HG02870 (cell line): ENCODE measurements around the gene CSNK2A3.

Source experiments
- ATAC-seq: cut with Tn5 transposase; IDR thresholded peaks from one replicate; pipeline ENCODE4 v1.9.1; 2021; ENCODE audit warnings: mild to moderate bottlenecking, moderate library complexity; ENCODE audit not compliant: unreplicated experiment

CSNK2A3 gene

DNA sequence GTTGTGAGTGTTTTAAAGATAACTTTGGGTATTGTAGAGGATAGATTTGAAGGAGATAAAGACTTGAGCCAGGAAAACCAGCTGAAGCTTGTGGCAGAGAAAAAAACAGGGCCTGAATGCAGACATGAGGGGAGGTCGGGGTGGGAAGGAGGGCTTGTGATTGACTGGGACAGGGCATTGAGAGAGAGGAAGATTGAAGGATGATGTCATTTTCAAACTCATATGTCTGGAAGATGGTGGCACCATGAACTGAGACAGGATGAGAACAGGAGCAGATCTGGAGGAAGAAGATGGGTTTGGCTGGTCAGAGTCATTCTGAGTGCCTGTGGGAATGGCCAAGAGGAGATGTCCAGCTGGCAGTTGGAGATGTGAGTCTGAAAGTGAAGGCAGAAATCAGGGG, 14.7 kb downstream of the CSNK2A3 start:
- no peak for ATAC-seq

DNA sequence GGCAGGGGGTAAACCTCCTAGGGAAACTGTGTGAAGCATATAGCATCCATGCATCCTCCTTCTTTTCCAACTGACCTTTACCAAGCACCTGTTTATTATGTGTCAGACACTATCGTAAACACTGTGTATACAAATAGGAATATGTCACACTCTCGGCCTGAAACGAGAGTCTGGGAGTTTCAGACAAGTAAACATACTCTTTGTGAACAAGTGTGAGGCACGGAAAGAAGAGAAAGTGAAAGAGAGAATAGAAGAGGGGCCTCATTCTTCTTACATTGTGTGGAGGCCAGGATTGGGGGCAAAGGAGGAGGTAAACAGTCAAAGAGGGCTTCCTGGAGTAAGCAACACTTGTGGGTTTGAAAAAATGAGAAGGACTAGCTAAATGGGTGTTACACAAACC, 16.4 kb downstream of the CSNK2A3 start:
- ATAC-seq = no peak

DNA sequence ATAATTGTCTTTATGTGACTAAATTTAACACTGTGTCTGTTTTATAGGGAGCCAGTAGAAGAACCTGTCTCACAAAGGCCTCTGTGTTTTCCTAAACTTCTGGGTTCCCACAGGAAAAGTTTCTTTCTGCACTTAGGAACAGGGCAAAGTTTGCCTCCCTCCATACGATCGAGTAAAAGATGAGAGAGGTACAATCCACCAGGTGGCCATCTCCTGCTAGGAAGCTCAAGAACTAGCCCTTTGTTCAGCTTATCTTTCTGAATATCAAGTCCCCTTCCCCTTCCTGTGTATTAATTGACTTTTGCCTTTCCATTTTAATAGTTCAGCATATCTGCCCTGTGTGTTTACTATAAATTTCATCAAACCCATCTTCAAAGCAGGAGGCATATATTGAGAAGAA, 18.0 kb downstream of the CSNK2A3 start:
- no peak for ATAC-seq

DNA sequence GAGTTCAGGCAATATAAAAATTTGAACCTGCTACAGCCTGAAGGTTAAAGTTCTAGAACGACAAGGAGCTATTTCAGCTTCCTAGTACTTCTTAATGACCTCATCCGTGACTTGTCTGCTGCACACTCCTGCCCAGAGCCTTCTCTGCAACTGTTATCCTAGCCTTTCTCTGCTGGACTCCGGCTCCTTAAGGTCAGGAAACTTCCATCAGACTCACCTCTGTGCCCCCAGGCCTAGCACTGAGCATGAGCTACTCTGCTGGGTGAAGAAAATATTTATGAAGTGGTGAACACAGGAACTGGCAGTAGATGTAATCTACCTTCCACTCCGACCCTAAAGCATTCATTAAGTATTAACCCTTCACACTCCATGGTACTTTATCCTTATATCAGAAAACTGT, 18.4 kb downstream of the CSNK2A3 start:
- no peak for ATAC-seq

DNA sequence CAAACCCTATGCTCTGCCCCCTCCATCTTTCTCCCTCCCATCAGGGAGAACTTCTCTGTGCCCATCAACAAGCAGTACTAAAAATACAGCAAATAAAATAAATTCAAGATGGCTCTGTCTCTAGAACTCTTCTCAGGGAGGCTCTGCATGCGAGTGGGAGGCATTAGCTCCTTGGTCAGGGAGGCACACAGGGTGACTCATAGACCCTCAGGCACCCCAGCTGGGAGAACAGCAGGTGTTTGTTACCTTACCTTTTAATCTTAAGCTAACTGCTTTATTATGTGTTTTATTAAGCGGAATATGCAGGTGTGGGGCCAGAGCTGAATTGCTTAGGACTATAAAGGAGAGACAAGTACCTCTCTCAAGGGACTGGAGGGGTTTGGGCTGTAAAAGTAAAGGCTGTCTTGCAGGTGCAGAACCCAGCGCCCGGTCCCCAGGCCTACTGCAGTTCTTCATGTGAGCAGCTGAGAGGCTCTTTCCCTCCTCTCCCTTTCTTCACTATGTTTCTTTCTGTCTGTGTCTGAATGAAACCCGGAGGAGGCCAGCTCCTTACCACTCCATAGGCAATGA, 20.8 kb downstream of the CSNK2A3 start:
- ATAC-seq = no peak

DNA sequence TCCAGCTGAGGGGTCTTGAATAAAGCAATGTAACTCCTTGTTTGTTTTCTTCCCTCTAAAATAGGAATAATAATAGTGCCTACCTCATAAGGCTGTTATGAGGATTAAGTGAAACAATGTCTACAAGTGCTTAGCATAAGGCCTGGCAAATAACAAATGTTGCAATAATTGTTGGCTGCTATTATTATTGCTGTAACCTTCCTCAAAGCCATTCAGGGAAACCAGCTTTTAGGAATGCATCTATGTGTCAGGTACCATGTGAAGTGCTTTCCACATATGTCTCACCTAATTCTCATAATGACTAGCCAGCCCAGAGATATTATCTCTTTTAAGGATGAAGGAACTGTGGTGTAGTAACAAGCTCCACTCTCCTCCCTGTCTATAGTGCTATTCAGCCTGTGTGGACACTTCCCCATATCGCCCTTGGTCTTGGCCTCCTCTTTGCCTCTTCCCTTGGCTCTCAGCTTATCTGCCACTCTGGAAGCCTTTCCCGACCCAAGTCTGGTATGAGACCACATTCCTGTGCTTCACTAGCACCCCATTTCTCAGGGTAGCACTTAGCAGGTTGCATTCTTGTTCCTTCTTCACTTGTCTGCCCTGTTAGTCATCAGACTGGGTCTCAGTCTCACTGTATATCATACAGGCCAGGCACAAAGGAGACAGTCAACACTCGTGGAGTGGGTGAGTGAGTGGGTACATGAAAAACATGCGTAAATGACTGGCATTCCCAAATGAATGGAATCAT, 23.8 kb downstream of the CSNK2A3 start:
- no peak for ATAC-seq

DNA sequence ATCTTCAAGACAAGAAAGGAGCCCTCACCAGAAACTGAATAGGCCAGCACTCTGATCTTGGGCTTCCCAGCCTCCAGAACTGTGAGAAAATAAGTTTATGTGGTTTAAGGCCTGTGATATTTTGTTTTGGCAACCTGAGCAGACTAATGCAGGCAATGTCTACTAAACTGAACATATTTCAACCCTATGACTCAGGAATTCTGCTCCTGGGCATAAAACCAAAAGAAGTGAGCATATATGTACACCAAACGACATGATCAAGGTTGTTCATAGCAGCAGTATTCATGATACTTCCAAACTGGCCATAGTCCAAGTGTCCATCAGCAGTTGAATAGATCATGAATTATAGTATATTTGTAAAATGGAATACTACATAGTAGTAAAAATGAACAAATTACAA, 29.0 kb downstream of the CSNK2A3 start:
- ATAC-seq = no peak

DNA sequence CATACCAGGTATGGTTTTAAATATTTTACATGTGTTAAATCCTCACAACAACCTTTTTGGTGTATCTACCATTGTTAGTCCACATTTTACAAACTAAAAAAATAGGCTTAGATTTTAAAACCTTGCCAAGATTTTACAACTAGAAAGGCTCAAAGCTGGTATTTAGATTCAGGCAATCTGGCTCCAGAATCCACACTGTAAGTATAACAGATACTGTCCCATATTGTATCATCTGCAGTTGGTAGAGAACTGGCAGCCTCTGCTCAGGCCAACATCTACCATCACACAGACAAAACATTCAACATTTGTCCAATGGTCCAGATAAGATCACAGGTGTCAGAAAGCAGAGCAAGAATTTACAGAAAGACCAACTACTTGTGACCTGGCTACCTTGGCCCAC, 30.9 kb downstream of the CSNK2A3 start:
- ATAC-seq = no peak

DNA sequence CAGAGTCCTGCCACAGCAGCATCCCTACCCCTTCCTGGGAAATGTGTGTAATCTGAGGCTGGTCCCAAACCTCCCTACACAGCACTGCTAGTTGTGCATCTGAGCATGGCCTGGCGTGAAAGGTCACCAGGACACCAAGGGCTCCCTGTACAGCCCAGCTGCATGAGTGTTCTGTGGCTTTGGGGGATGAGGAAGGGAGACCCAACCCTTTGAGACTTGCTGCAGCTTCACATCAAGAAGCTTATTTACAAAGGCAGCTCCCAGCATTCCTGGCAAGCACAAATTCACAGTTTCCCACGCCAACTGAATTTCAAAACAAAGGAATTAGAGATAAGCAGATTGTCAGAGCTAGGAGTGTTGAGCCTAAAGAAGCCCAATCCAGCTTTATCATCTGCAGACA, 32.2 kb downstream of the CSNK2A3 start:
- ATAC-seq = no peak

DNA sequence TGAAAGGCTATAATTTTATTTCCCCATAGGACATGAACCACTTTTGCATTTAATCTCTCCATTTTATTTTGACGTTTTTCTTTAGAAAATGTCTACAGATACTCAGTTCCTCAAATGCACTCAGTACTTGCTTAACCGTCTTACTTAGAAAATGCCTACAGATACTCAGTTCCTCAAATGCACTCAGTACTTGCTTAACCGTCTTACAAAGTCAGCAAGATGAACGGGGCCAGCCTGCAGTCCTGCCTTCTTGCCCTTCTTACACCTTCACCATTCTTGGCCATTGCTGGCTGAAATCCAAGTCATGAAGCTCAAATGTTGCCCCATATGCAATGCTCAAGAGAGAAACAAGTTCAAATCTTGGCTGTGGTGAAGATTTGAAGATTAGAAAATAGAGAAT, 34.1 kb downstream of the CSNK2A3 start:
- peak; percentile 84 for ATAC-seq

DNA sequence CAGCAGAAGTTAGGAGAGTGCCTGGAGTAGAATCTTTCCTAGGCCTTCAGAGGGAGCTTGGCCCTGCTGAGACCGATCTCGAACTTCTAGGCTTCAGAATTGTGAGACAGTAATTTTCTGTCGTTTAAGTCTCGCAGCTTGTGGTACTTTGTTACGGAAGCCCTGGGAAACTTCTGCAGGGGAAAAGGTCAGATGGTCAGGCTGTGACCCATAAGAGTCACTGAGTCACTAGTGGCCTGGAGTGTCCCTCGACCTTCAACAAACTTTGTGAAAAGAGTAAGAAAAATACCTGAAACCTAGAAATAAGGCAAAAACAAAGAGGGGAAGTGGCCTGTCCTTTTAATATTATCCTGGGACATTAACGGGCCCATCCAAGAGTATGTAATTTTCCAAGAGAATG, 34.6 kb downstream of the CSNK2A3 start:
- ATAC-seq = no peak

DNA sequence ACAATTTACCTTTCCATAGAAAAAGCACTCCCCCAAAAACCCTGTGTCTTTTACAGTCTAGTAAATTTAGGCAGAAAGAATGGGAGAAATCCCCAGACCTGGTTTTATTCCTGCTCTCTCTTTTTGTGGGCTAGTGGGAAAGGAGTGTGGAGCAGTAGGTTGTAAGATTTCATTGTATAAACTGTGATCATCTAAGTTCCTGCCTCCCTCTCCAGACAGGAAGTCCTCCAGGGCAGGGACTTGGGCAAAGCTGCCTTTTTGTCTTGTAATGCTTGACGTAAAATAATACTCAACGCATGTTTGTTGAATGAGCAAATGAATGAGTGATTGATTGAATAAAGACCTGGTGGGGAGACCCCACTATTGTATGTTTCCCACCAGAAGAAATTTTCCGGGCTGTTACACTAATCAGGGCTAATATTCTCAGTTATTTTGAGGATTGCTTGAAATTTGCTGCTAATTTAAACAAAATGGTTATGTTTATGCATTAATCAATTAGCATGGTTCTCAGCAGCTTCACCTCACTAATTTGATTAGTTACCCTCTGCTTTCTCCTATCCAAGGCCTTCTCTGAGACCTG, 36.3 kb downstream of the CSNK2A3 start:
- no peak for ATAC-seq

DNA sequence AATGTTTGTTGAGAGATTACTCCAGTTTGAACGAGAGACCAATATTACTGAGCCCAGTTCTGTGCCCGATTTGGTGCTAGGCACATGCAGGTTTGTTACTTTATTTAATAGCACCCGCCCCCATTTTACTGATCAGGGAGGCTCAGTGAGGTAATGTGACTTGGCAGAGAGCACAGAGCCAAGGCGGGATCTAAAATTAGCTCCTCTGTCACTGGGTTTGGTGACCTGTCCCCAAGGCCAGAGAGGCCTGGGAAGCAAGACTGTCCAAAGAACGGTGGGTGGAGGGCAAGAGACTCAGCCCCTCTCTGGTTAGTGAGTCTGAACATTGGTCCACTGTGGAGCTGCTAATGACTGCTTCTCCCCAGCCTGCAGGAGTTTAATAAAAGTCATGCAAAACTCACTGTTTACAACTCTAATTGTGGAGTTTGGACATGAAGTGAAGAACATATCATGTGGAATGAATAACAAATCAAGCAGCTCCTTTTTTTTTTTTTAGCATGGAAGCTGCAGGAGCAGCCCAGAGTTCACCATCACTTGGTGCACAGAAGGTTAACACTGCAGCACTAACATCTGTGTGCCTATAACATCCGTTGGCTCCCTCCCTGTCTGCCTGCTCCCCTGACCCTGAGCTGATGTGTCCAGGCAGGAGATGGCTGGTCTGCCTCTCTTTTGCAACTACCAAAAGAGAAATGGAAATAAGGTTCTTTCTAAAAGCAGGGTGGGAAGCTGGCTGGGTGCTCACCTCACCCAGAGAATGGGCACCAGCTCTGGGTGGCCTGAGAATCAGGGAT, 39.0 kb downstream of the CSNK2A3 start:
- ATAC-seq = no peak

DNA sequence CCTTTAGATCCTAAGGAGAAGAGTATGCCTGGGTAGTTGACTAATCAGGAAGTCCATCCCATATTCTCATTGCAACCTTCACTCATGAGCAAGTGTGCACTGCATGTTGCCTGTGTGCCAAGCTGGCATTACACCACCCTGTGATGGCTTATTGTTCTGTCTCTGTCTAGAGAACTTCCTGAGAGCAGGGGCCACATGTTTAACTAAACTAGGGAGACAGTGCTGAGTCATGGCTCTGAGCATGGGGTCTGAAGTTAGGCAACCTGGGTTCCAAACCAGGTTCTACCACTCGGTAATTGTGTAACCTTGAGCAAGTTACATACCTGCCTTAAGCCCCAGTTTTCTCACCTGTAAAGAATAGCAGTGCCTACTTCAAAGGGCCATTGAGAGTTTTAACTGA, 39.6 kb downstream of the CSNK2A3 start:
- no peak for ATAC-seq

DNA sequence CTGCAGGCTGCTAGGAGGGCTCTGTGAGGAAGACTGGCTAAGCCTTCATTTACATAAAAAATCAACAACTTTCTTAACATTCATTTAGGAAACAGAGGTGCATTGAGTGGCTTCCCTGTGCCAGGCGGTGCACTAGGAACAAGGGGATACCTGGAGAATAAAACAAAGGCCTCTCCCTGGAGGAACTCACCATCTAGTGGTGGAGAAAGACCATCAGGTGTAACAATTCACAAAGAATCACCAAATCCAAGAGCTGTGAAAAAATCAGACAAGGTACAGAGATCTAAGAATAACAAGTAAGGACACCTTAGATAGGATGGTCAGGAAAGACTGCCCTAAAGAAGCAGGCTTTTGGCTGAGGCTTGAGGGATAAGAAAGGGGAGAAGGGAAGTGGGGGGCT, 40.3 kb downstream of the CSNK2A3 start:
- no peak for ATAC-seq

DNA sequence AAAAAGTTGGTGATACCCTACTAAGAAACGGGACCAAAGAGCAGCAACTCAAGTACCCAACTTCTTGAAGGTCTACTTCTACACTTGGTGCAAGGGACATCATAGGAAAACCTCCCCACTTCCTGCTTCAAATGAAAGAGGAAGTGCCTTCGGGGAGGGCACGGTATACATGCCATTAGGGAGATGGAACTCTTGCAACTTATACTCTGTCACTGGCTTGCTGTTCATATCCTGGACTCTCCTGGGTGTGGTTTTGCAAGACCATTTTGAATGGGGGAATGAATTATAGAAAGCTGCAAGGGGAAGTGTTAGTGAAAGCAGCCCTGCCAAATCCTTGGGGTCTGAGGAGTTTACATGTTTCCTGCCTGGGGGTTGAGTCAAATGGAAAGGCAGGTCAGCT, 41.9 kb downstream of the CSNK2A3 start:
- peak; percentile 72 for ATAC-seq

DNA sequence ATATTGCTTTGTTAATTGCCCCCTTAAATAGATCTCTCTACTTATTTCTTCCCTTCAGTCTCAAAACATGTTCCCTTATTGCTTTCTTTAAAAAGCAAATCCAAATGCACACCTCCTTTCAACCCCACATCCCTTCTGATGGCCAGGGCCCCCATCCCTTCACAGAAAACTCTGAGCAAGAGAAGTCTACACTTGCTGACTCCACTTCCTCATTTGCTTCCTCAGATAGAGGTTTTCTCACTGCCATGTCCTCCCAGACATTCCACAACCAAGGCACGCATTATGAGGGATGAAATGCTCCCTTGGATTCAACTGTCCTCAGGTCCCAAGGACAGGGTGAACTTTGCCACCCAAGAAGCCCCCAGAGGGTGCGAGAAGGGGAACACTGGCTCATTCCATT, 43.1 kb downstream of the CSNK2A3 start:
- ATAC-seq = no peak

DNA sequence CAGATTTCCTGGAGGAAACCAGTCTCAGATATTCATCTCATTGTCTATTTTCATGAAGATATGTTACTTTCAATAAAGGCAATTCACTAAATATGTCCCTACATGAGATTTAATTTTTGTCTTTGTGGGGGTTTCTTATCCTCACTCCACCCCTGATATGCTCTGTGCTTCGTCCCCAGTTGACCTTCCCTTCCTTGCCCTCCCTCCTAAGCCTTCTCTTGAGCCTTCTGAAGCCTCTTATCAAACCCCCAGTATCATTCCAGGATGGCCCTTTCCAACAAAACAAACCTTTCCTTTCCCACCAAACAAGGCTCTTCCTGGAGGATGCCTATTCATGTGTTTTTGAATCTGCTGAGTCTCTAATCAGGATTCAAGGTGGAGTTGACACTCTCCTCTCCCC, 44.8 kb downstream of the CSNK2A3 start:
- no peak for ATAC-seq

DNA sequence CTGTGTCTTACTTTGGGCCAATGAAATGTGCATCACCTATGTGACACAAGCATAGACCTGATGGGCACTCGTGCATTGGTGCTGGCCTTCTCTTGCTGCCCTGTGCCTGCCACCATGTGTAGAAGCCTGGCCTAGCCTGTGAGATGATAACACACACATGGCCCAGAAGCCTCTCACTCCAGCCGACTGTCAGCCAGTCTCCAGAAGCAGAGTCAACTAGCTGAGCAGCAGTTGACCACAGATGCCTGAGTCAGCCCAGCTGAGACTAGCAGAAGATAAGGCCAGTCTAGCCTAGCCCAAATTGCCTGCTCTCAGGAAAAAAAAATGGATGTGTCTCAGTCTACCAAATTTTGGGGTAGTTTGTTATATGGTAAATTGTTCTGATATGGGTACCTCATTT, 46.2 kb downstream of the CSNK2A3 start:
- no peak for ATAC-seq

DNA sequence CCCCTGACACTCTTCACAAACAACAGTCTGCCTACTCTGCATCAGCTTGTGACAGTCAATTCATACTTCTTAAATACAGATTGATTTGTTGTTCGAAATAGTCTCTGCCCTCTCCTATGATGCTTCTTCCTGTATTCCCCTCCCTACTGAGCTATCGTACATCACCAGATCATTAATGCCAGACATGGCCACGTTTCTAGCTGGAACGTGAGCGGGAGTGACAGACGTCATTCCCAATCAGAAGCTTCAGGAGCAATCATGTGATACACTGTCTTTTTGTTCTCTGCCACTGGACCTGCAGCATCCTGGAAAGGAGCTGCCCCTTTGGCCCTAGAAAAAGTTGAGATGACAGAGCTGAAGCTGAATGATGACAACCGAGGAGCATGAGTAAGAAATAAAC, 48.5 kb downstream of the CSNK2A3 start:
- no peak for ATAC-seq

DNA sequence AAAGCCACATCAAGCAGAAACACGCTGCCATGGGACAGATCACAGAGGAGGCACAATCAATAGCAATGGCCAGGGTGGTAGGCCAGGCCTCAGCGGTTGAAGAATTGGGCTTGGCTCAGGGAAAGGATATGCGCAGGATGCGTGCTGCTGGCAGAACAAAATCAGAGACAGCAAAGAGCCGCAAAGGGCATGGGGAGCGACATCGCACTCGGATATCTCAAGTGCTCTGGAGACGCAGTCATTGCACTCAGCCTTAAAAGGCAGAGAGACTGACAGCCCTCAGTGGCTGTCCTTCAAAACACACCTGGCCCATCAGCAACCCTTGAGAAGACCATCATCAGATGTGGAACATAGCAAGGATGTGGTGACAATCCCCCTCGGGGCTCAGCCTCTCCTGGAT, 50.5 kb downstream of the CSNK2A3 start:
- ATAC-seq = no peak
